Epithelial cell of prostate (primary cell): ENCODE results near the gene CTDNEP1.

Experiments used
- DNase-seq: peaks from one replicate; pipeline ENCODE4 v3.0.0-alpha.2; 2011; ENCODE audit warnings: low read depth, low spot score
- H3K27ac ChIP-seq: fragments of 450-650 bp; 2 replicates; pipeline ENCODE4 v1.5.1; 2017; ENCODE audit warnings: mild to moderate bottlenecking

The CTDNEP1 gene

GRCh38 chr17:7251661-7252175 is at the start of gene CTDNEP1:
CTDNEP1 (minus strand) TSS chr17:7251734; CDS start chr17:7251296, 438 bp downstream.
- DNase-seq, result peak; percentile 96
- H3K27ac ChIP-seq, result peak within 1 kb of the TSS; percentile 98

- no peak for DNase-seq
- H3K27ac ChIP-seq, result no peak overlapping the region
Measured at GRCh38 chr17:7296189-7296861, 44.8 kb upstream of the CTDNEP1 start.

DNA sequence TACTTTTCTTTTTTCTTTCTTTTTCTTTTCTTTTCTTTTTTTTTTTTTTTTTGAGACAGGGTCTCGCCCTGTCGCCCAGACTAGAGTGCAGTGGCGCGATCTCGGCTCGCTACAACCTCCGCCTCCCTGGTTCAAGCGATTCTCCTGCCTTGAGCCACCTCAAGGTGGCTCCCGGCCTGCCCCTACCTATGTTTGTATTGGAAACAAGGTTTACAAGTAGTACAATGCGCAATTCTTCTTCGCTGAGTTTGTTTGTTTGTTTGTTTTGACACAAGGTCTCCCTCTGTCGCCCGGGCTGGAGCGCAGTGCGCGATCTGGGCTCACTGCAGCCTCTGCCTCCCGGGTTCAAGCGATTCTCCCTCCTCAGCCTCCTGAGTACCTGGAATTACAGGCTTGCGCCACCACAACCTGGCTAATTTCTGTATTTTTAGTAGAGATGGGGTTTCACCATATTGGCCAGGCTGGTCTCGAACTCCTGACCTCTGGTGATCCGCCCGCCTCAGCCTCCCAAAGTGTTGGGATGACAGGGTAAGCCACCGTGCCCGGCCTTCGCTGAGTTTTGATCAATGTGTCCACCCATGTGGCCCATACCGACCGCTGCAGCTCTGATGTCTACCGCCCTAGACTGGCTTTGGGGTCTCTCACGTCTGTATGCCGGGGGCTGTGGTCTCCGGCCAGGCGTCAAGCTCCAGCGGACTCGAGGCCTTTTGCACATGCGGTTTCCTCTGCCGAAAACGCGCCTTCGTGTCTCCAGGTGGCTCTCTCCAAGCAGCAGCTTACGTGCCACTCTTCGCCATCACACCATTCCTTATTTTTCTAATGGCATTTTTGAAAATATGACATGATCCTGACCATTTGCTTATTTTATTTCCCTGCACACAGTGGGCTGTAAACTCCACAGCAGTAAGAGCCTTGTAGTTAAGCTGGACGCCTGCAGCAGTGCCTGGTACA is 44.0 kb upstream of the CTDNEP1 start:
- no peak for DNase-seq
- no peak overlapping the region for H3K27ac ChIP-seq

DNA sequence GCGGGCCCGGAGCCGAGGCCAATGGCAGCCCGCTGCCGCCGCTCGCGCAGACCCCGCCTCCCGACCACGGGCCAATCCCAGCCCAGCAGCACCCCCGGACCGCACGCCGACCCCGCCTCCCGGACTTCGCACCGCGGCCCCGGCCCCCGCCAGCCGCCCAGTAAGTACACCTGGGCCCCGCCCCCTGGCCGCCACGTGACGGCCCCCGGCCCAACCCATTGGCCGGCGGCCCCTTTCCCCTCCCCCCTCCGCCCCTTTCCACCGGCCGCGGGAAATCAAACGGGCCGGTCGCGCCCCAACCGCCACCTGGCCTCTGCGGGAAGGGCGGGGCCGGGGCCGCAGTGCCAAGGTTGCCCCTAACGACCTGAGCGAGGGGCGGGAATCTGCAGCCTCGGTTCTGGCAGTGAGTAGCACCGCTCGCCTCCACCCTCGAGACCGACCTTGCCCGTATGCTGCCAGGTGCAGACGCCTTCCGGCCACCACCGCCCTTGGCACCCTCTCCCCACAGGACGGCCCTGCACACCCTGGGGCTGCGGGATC is 43.1 kb upstream of the CTDNEP1 start, which contains the start of gene YBX2:
Gene YBX2, minus strand, starts transcription at position 26 of the 540 bp plus-strand sequence. CDS start 139 bp downstream, outside the sequence.
- H3K27ac ChIP-seq, result no peak within 1 kb of the TSS
- no peak for DNase-seq

DNA sequence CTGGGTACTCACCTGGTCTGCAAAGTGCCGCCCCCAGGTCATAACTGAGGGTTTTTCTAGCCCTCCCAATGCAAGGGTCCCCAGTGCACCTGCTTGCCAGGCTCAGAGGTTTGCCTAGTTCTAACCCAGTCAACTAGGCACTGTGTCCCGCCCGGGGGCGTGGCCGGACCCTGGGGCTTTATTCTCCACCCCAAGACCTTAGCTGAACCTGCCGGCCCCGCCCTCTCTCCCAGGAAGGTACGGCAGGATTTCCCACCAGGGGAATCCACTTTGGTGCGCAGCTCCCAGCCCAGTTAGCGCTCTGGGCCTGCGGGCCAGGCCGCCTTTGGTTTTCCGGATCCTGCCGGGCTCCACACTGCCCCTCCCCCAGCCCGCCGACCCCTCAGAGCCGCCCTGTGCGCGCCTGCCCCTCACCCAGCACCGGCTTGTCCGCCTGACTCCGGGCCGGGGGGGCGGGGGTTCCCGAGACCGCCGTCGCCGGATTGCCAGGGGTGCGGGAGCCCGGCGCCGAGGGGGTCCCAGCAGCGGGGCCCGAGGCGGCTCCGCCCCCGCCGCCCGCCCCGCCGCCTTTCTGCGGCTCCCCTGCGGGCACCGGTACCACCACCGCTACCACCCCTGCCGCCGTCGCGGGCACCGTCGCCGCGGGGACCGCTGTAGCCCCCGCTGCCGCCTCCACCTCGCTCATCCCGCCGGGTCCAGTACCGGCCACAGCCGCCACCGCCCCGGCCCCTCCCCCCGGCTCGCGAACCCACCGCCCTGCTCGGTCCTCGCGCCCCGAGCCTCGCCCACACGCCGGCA is 42.5 kb upstream of the CTDNEP1 start:
- no peak overlapping the region for H3K27ac ChIP-seq
- DNase-seq, result no peak

DNA sequence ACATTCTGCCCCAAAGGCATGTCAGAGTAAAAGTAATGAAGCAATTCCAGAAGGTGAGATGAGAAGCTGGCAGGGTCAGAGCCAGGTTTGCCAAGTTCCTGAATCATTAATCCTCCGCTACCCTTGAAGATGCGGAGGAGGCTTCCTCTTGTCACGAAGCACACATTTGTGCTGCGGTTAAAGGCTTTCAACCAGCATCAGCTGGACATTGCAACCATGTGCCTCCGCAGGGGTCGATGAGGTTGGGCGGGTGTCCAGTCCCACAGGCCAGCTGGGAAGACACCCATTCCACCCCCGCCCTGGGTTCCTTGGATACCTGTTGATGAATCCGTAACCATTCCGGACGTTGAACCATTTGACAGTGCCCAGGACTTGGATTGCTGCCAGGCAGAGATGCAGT is 41.6 kb upstream of the CTDNEP1 start:
- H3K27ac ChIP-seq, result no peak overlapping the region
- DNase-seq, result no peak

GRCh38 chr17:7292729-7293128 is 41.2 kb upstream of the CTDNEP1 start:
- H3K27ac ChIP-seq, result no peak overlapping the region
- no peak for DNase-seq

- H3K27ac ChIP-seq, result no peak overlapping the region
- DNase-seq, result no peak
Measured at GRCh38 chr17:7292194-7292593, 40.7 kb upstream of the CTDNEP1 start.

DNA sequence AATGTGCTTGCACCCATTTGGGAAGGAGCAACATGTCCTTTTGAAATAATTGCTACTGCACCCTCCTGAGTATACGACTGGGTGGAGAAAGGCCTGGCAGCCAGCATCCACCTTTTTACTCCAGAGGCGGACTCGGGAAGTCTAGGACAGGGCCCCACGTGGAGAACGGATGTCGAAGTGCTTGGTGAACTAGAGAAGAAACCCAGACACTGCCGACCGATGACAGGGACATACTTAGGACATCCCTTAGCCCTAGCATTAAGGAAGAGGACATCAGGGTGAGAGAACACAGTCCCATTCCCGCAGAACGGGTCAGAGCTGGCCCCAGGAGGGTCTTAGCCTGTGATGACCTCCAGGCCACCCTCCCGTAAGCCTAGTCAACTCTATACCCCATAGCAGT is 39.2 kb upstream of the CTDNEP1 start:
- no peak for DNase-seq
- H3K27ac ChIP-seq, result no peak overlapping the region

DNA sequence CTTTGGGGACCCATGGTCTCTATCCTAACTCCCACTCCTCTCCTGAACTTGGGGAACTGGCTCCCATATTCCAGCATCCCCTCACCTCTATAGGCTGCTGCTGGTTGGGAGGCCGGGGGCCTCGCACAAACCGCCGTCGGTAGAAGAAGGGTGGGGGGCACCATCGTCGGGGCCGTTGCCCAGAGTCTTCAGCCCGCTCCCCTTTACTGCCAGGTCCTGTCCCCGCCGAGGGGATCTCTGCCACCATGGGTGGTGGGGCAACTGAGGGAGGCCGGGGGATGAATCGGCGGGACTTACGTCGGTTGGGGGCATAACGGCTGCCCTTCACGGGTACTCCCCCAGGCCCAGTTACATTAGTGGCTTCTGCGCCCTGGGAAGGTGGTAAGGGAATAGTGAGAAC is 38.6 kb upstream of the CTDNEP1 start:
- no peak overlapping the region for H3K27ac ChIP-seq
- DNase-seq, result no peak

GRCh38 chr17:7289256-7290032 is 37.9 kb upstream of the CTDNEP1 start:
- H3K27ac ChIP-seq, result no peak overlapping the region
- DNase-seq, result no peak

- H3K27ac ChIP-seq, result no peak overlapping the region
- DNase-seq, result no peak
Measured at GRCh38 chr17:7285679-7286078, 34.1 kb upstream of the CTDNEP1 start.

DNA sequence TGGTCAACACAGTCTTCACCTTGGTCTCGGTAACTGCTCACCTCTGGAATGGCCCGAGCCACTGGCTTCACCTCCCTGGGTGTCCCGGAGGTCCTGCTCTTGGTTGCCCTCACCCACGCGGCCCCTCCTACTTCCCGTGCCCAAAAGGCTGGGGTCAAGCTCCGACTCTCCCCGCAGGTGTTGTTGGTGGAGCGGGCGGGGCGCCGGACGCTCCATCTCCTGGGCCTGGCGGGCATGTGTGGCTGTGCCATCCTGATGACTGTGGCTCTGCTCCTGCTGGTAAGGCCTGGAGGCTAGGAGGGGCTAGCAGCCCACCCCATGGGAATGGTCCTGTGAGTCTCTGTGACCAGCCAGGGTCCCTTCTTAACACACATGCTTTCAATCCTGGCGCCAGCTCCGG is 33.4 kb upstream of the CTDNEP1 start:
- DNase-seq, result no peak
- H3K27ac ChIP-seq, result no peak overlapping the region

- DNase-seq, result no peak
- no peak overlapping the region for H3K27ac ChIP-seq
Measured at GRCh38 chr17:7283471-7284216, 32.1 kb upstream of the CTDNEP1 start.

GRCh38 chr17:7282752-7283321 is 31.3 kb upstream of the CTDNEP1 start:
- no peak for DNase-seq
- no peak overlapping the region for H3K27ac ChIP-seq

- no peak for DNase-seq
- H3K27ac ChIP-seq, result no peak overlapping the region
Measured at GRCh38 chr17:7281953-7282751, 30.6 kb upstream of the CTDNEP1 start.
